Activated CD8-positive, alpha-beta T cell treated with anti-CD3 and anti-CD28 coated beads, Interleukin-2, amount 10 ng/mL, durations not matched to agents 7 days and 5 days (primary cell): Measurements from ENCODE around the gene BBC3. TPM values are rescaled to one million over a fixed set of nuclear protein-coding genes. Genes with fewer than 3 reads are reported as not detected.
"Not testable (repeated sequence)": the region's sequence is repeated elsewhere in the genome, so short reads cannot be mapped to it uniquely, and the experiment has no call there.

ENCODE experiments used
- ATAC-seq: fragments of 150-1000 bp; cut with Tn5 transposase; one replicate; pipeline ENCODE4 v1.10.0; 2021; ENCODE audit warnings: moderate library complexity
- CTCF ChIA-PET: fragments of 350-600 bp; sonication (Branson Sonifier 250); formaldehyde crosslinking; loops from one replicate; lab custom pipeline; 2021; ENCODE audit warnings: antibody characterized with exemption; lab: Charles Lee
- POLR2A ChIA-PET: fragments of 350-600 bp; sonication (Branson Sonifier 250); formaldehyde crosslinking; loops from one replicate; lab custom pipeline; 2021; ENCODE audit warnings: antibody characterized with exemption; lab: Charles Lee
- DNase-seq: peaks from one replicate; pipeline ENCODE4 v3.0.0-alpha.2; 2020
- H3K27ac Mint-ChIP-seq: one replicate; pipeline ENCODE4 v1.8.0; 2021; ENCODE audit warnings: mild to moderate bottlenecking, mixed read lengths
- H3K27me3 Mint-ChIP-seq: one replicate; pipeline ENCODE4 v1.8.0; 2021; ENCODE audit warnings: low read depth, mixed read lengths
- H3K36me3 Mint-ChIP-seq: one replicate; pipeline ENCODE4 v1.8.0; 2021; ENCODE audit warnings: low read depth, mixed read lengths
- H3K4me1 Mint-ChIP-seq: one replicate; pipeline ENCODE4 v1.8.0; 2021; ENCODE audit warnings: low read depth, mixed read lengths
- H3K4me3 Mint-ChIP-seq: one replicate; pipeline ENCODE4 v1.8.0; 2021; ENCODE audit warnings: mild to moderate bottlenecking, mixed read lengths
- H3K9me3 Mint-ChIP-seq: one replicate; pipeline ENCODE4 v1.8.0; 2022; ENCODE audit warnings: mixed read lengths; ENCODE audit not compliant: insufficient read depth
- total RNA-seq, 2 experiments: library from RNA; stranded (reverse); gene quantifications; one replicate each; pipeline ENCODE4 v1.2.3, GENCODE V29; 2021

Gene BBC3, protein sequence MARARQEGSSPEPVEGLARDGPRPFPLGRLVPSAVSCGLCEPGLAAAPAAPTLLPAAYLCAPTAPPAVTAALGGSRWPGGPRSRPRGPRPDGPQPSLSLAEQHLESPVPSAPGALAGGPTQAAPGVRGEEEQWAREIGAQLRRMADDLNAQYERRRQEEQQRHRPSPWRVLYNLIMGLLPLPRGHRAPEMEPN
- total RNA-seq: 10 to 100 TPM; 15.7 to 16.8 TPM

DNA sequence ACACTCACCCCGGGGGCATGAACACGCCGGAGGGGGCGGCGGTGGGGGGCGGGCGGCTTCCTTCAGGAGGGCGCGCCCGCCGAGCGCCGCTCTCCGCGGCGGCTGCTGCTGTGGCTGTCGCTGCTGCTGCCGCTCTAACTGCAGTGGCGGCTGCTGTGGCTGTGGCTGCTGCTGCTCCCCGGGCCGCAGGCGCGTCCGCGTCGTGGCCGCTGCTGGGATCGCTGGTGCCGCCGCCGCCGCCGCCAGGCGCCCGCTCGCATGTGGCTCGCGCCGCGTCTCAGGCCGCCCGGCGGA is at the start of gene BBC3:
Gene BBC3, minus strand, starts transcription at position 279 of the 294 bp plus-strand sequence. CDS start 2,768 bp downstream, outside the sequence.
- Mint-ChIP-seq H3K9me3 (no peaks in the 10 kb centered on the region), H3K27ac (peak within 1 kb of the TSS; percentile 87), H3K36me3 (peaks cover 6% of the 10 kb centered on the region), H3K27me3 (peaks cover 3% of the 10 kb centered on the region), H3K4me1 (peaks cover 28% of the 10 kb centered on the region), H3K4me3 (peak within 1 kb of the TSS; percentile 72)
- ChIA-PET CTCF (no interaction called here), POLR2A (no interaction called here)
- ATAC-seq: no peak
- DNase-seq: no peak

DNA sequence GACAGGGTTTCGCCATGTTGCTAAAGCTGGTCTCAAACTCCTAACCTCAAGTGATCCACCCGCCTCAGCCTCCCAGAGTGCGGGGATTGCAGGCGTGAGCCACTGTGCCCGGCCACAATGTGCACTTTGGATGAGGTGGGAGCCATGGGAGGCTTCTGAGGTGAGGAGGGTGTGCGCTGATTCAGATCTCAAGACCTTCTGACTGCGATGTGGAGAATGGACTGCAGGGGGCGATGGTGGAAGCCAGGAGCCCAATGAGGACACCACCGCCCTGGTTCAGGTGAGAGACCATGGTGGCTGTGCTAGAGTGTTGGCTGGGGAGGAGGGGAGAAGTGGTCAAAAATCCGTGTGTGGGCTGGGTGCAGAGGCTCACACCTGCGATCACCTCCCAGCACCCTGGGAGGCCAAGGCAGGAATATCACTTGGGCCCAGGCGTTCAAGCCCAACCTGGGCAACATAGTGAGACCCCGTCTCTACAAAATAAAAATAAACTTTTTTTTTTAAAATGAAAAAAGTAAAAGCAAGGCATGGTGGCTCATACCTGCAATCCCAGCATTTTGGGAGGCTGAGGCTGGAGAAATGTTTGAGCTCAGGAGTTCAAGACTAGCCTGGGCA is 49.3 kb upstream of the BBC3 start:
- CTCF ChIA-PET: interaction anchor here (0.8 to 1.6 kb wide), 3 partner anchors 71 to 148 kb away, joined by 3 to 4 read pairs (median 3); no protein-coding TSS in a partner anchor
- Mint-ChIP-seq H3K36me3 (peaks cover 21% of the 10 kb centered on the region), H3K4me1 (peaks cover 20% of the 10 kb centered on the region), H3K4me3 (no peak overlapping the region), H3K27me3 (no peaks in the 10 kb centered on the region), H3K27ac (no peak overlapping the region), H3K9me3 (no peaks in the 10 kb centered on the region)
- ATAC-seq (peak; percentile 66), DNase-seq (peak; percentile 71)
- POLR2A ChIA-PET: no interaction called here

DNA sequence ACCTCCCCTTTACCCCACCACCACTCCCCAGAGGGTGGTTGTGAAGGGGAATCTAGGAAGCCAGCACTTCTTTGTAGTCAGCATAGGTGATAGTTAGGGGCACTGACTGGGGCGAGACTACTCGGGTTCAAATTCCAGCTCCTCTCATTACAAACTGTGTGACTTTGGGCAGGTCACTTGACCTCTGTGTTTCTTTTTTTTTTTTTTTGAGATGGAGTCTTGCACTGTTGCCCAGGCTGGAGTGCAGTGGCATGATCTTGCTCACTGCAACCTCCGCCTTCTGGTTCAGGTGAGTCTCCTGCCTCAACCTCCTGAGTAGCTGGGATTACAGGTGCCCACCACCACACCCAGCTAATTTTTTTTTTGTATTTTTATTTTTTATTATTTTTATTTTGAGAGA is 45.5 kb upstream of the BBC3 start:
- peaks cover 30% of the 10 kb centered on the region for H3K4me1 Mint-ChIP-seq
- peak overlapping the region; percentile 65 for H3K4me3 Mint-ChIP-seq
- POLR2A ChIA-PET: interaction anchor here (1.1 to 3.4 kb wide), 2 partner anchors 20 to 151 kb away, joined by 6 to 43 read pairs; partner anchors contain the start of gene CCDC9
- not testable (repeated sequence) for H3K27ac Mint-ChIP-seq, DNase-seq, H3K9me3 Mint-ChIP-seq, ATAC-seq, H3K27me3 Mint-ChIP-seq
- H3K36me3 Mint-ChIP-seq: peaks cover 27% of the 10 kb centered on the region
- CTCF ChIA-PET: interaction anchor here (1.3 to 3.8 kb wide), 4 partner anchors 9 to 207 kb away, joined by 3 to 32 read pairs (median 6); partner anchors contain the start of genes DHX34 and KPTN

DNA sequence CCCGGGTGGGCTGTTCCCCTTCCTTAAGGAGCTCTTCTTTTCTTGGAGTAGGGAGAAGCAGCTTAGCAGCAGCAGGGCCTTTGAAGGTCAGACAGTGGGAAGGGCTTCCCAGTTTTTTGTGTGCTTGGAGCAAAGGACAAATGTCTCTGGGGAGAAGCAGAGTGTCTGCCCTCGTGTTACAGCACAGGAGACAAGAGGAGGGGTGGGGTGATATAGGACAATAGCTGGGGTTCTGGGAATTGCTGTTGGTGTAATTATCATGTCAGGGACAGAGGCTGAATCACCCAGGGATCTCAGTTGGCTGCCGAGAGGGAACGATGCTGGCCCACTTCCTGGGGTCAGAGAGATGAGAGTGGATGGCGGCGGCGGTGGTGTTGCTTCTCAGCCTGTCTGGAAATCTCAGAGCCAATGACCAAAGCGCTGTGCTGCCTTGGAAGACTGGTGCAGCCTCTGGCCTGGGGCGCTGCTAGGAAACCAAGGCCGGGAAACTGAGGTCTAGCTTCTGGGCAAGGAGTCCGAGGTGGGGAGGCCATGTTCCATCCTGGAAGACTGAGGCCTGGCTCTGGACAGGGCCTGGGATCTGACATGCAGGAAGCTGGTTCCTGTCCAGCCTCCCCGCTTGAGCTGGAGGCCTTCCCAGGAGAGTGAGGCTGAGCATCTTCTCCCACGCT is 44.9 kb upstream of the BBC3 start:
- Mint-ChIP-seq H3K27ac (peak overlapping the region; percentile 57), H3K4me3 (peak overlapping the region; percentile 65), H3K4me1 (peaks cover 30% of the 10 kb centered on the region), H3K27me3 (no peaks in the 10 kb centered on the region), H3K9me3 (no peaks in the 10 kb centered on the region), H3K36me3 (peaks cover 30% of the 10 kb centered on the region)
- DNase-seq (no peak), ATAC-seq (no peak)
- POLR2A ChIA-PET: interaction anchor here (1.1 to 3.4 kb wide), 3 partner anchors 19 to 152 kb away, joined by 4 to 43 read pairs (median 6); partner anchors contain the start of gene CCDC9
- CTCF ChIA-PET: interaction anchor here (1.1 to 3.8 kb wide), 6 partner anchors 9 to 208 kb away, joined by 3 to 32 read pairs (median 5); partner anchors contain the start of genes DHX34 and KPTN

DNA sequence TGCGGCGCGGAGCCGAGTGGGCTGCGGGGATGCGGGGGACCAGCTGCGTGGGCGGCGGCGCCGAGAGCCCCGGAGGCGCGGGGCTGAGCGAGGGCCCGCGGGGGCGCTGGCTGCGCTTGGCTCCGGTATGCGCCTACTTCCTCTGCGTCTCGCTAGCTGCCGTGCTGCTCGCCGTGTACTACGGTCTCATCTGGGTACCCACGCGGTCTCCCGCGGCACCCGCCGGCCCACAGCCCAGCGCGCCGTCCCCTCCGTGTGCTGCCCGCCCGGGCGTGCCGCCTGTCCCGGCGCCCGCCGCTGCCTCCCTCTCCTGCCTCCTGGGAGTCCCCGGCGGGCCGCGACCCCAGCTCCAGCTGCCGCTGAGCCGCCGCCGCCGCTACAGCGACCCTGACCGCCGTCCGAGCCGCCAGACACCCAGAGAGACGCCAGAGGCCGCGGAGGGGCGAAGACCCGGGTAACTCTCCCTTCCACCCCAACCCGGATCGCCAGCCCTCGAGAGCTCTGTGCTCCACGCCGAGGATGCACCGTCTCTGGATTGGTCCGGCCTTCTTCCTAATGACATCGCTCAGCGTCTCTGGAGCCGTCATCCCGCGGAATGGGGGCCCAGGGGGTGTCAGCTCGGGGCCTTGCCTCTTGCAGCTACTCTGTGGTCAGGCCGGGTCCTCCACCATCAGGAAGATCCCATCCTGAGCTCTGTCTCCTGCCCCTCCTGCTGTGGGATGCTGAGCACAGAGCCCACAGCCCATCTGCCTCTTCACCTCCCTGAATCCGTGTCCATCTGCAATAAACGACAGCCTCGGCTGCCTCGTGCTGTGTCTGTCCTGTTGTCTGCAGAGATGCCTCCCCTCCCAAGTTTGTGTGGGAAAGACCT is 44.1 kb upstream of the BBC3 start:
- Mint-ChIP-seq H3K4me3 (peak overlapping the region; percentile 65), H3K9me3 (no peaks in the 10 kb centered on the region), H3K27me3 (no peaks in the 10 kb centered on the region), H3K27ac (peak overlapping the region; percentile 57), H3K36me3 (peaks cover 34% of the 10 kb centered on the region), H3K4me1 (peaks cover 28% of the 10 kb centered on the region)
- ChIA-PET CTCF (interaction anchor here (0.8 to 3.8 kb wide), 10 partner anchors 10 to 209 kb away, joined by 3 to 32 read pairs (median 4); partner anchors contain the start of genes CCDC9, DHX34 and KPTN), POLR2A (interaction anchor here (0.5 to 3.4 kb wide), 10 partner anchors 13 to 1781 kb away, joined by 3 to 43 read pairs (median 4); partner anchors contain the start of genes CCDC9 and KPTN)
- DNase-seq (no peak), ATAC-seq (peak; percentile 31)

DNA sequence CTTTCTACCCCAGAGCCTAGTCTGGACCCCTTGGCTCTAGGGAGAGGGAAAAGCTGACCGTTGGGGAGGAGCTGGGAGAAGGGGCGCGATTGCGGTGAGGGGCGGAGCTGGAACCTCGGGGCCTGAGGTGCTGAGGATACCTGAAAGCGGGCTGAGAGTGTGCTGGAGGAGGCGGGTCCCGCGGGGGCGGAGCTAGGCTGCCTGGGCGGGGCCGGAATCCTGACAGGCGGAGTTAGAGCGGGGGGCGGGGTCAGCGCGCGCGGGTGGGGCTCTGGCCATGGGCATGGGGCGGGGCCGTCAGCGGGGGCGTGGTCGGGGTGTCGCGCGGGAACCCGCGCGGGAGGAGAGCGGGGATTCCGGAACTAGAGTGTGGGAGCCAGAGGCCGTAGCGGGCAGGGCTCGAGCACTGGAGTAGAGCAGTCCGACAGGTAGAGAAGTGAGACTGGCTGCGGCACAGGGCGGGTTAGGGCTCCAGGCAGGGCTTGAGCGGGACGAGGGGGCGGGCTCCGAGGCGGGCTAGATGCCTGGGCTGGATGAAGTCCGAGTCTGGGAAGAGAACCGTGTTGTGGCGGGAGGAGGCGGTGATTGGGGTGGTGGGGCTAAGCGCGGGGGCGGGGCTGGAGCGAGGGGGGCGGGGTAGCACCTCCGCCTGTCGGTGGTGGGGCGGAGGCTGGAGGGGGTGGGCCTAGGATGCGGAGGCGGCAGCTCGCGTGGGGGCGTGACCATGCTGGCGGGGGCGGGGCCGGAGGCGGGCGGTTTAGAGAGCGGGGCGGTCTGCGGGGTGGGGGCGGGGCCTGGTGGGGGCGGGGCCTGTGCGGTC is 43.3 kb upstream of the BBC3 start, which contains the start of gene INAFM1:
Gene INAFM1, plus strand, starts transcription at position 815 of the 820 bp plus-strand sequence. CDS start 35 bp downstream, outside the sequence.
- POLR2A ChIA-PET: interaction anchor here (0.6 to 3.4 kb wide), 24 partner anchors 12 to 673 kb away, joined by 3 to 43 read pairs (median 4); partner anchors contain the start of genes CALM3, CCDC9, DHX34 and KPTN
- no peaks in the 10 kb centered on the region for H3K9me3 Mint-ChIP-seq
- H3K27ac Mint-ChIP-seq: peak within 1 kb of the TSS; percentile 98
- CTCF ChIA-PET: interaction anchor here (0.8 to 3.8 kb wide), 13 partner anchors 11 to 154 kb away, joined by 3 to 32 read pairs (median 5); partner anchors contain the start of genes CCDC9 and DHX34
- H3K4me3 Mint-ChIP-seq: peak within 1 kb of the TSS; percentile 93
- DNase-seq (peak; percentile 99), ATAC-seq (peak; percentile 77)
- H3K36me3 Mint-ChIP-seq: peaks cover 34% of the 10 kb centered on the region
- H3K27me3 Mint-ChIP-seq: no peaks in the 10 kb centered on the region
- H3K4me1 Mint-ChIP-seq: peaks cover 27% of the 10 kb centered on the region

DNA sequence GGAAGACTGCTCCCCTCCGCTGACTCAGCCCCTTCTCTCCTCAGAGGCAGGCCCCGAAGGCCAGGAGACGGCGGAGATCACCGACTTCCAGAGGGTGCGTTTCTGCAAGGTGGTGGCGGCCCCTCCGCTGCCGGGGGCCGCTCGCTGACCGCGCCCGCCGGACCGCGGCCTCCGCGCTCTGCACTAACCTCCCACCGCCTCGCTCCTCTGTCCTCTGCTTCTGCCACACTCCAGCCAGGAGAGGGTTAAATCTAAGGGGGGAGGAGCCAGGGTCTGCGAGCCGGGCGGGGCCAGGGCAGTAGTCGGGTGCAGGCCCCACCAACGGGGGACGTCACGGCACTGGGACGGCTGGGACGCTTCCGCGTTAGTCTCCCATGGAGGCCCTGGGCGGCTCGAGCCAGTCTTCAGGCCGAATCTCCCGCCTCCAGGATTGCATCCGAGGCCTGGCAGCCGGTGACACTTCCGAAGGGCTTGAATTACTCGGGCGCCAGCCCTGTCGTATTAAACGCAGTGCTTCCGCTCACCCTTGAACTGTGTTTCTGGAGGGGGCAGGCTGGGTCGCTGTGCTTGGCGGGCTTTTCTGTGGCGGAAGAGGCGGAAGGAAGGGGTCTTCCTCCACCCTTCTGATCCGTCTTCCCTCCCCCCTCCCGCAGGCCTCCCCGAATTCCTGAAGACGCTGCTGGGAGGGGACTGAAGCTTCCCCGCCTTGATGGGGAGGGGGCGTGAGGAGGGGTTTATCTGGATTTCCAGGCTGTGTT is 42.5 kb upstream of the BBC3 start:
- ATAC-seq (peak; percentile 80), DNase-seq (peak; percentile 94)
- POLR2A ChIA-PET: interaction anchor here (0.7 to 3.4 kb wide), 15 partner anchors 11 to 226 kb away, joined by 3 to 43 read pairs (median 4); partner anchors contain the start of genes CCDC9, KPTN, SAE1 and ZC3H4
- peak overlapping the region; percentile 98 for H3K27ac Mint-ChIP-seq
- peaks cover 27% of the 10 kb centered on the region for H3K4me1 Mint-ChIP-seq
- CTCF ChIA-PET: interaction anchor here (0.8 to 3.8 kb wide), 9 partner anchors 12 to 155 kb away, joined by 3 to 32 read pairs (median 5); partner anchors contain the start of gene CCDC9
- H3K9me3 Mint-ChIP-seq: no peaks in the 10 kb centered on the region
- H3K4me3 Mint-ChIP-seq: peak overlapping the region; percentile 93
- no peaks in the 10 kb centered on the region for H3K27me3 Mint-ChIP-seq
- peaks cover 34% of the 10 kb centered on the region for H3K36me3 Mint-ChIP-seq

DNA sequence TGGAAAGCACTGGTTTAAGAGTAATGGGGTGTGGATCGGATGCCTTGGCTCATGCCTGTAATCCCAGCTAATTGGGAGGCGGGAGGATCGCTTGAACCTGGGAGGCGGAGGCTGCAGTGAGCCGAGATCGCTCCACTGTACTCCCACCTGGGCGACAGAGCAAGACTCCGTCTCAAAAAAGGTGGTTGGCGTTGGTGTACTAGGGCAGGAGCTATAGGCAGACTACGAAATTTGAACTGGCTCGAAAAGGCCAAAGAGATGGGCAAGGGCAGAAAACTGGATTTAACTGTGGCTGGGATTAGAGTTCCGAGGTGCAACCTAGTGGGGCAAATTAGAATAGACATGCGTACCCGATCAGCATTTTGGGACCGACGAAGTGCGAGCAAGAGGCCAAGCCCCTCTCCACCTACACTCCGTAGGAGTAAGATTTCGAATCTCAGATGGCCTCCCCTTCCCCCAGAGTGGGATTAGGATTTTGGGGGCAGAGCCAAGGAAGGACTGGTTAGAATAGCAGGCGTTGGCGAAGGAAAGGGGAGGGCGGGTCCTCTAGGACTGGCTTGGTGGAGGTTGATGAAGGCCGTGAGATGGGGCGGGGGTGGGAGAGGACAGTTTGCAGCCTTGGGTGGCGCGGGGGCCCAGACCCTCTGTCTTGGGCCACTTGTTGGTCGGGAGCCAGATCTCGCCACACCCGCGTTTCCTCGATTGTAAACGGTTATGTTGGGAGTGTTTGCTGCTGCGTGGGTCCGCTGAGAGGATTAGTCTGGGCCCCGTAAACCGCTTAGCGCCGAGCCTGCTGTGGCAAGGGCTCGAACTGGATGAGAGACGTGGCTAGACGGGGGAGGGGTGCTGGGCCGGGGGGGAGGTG is 41.7 kb upstream of the BBC3 start:
- CTCF ChIA-PET: interaction anchor here (1.3 to 1.6 kb wide), 3 partner anchors 10 to 28 kb away, joined by 3 to 6 read pairs (median 5); no protein-coding TSS in a partner anchor
- no peak for ATAC-seq
- H3K27ac Mint-ChIP-seq: peak overlapping the region; percentile 98
- POLR2A ChIA-PET: interaction anchor here (0.8 to 1.3 kb wide), 3 partner anchors 16 to 211 kb away, joined by 3 to 8 read pairs (median 4); partner anchors contain the start of genes CCDC9 and KPTN
- H3K4me1 Mint-ChIP-seq: peaks cover 25% of the 10 kb centered on the region
- H3K36me3 Mint-ChIP-seq: peaks cover 38% of the 10 kb centered on the region
- H3K9me3 Mint-ChIP-seq: no peaks in the 10 kb centered on the region
- H3K4me3 Mint-ChIP-seq: peak overlapping the region; percentile 93
- peak; percentile 62 for DNase-seq
- no peaks in the 10 kb centered on the region for H3K27me3 Mint-ChIP-seq

DNA sequence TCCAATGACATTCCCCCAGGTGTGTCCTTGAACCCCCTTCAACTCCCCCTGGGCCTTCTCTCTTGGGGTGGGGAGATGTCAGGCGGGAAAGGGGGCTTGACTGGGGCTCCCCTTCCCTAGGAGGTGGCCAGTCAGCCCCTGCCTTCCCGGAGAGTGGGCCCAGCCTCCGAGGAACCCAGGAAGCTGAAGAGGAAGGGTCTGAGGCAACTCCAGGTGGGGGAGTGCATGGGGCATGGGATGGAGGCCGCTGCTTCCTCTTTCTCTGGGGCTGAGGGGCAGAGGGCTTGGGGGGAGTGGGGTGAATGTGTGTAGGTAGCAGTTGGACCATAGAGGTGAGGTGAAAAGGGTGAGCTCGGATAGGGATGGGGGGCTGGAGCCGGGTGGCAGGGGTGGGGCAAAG is 41.0 kb upstream of the BBC3 start:
- ChIA-PET POLR2A (interaction anchor here (1.2 to 1.3 kb wide), 2 partner anchors 15 to 159 kb away, joined by 4 to 8 read pairs; partner anchors contain the start of gene CCDC9), CTCF (interaction anchor here (1.3 to 1.4 kb wide), 2 partner anchors 10 to 28 kb away, joined by 3 to 6 read pairs; no protein-coding TSS in a partner anchor)
- DNase-seq (no peak), ATAC-seq (no peak)
- H3K9me3 Mint-ChIP-seq: no peaks in the 10 kb centered on the region
- H3K27ac Mint-ChIP-seq: no peak overlapping the region
- peaks cover 25% of the 10 kb centered on the region for H3K4me1 Mint-ChIP-seq
- H3K4me3 Mint-ChIP-seq: no peak overlapping the region
- H3K27me3 Mint-ChIP-seq: no peaks in the 10 kb centered on the region
- peaks cover 43% of the 10 kb centered on the region for H3K36me3 Mint-ChIP-seq
